Measurements from ENCODE around the gene PLA2G2F. TPM values are rescaled to one million over a fixed set of nuclear protein-coding genes. Genes with fewer than 3 reads are reported as not detected.

PLA2G2F gene
- total and polyA plus RNA-seq, 2 of the 8 experiments (the other 6 are each of a cell fraction or from before 2014, with no cell fraction given): not detected

- DNase-seq (ENCODE audit: low read depth in 1 of 2, low spot score in 2 of 2) (no peak), FAIRE-seq (no peak)
- CTCF ChIA-PET (ENCODE audit: partially characterized antibody): no interaction called here
- no peaks in the 10 kb centered on the region for H3K4me1 ChIP-seq (replicated peaks in 1 of 4; ENCODE audit: control insufficient read depth in 3 of 4, insufficient read depth in 4 of 4, low read length in 3 of 4)
- no peak overlapping the region for H3K4ac ChIP-seq (replicated peaks; ENCODE audit: insufficient read length, low read depth, low read length)
- no peak overlapping the region for H2AK5ac ChIP-seq (ENCODE audit: low read depth, low read length)
- no peak overlapping the region for H3K23ac ChIP-seq (ENCODE audit: insufficient read length)
- H3K4me3 ChIP-seq (ENCODE audit: extremely low read depth in 1 of 4, insufficient read depth in 2 of 4, low read depth in 3 of 4, low read length in 4 of 4): no peak overlapping the region
- no peak overlapping the region for H3K27ac ChIP-seq (ENCODE audit: low read depth, low read length)
- no peak overlapping the region for H3K4me2 ChIP-seq (ENCODE audit: insufficient read depth in 1 of 2, low read depth in 2 of 2, low read length in 2 of 2)
- H2BK5ac ChIP-seq (ENCODE audit: low read depth, low read length): no peak overlapping the region
- no peaks in the 10 kb centered on the region; a peak in 1 of 4 replicates for H3K9me3 ChIP-seq (ENCODE audit: insufficient read depth in 2 of 2, low read depth in 1 of 2, low read length in 1 of 2)
- no peaks in the 10 kb centered on the region for H3K79me1 ChIP-seq (ENCODE audit: low read depth, low read length)
- H3K79me2 ChIP-seq (ENCODE audit: control insufficient read depth in 1 of 2, insufficient read depth in 2 of 2, low read length in 2 of 2): no peaks in the 10 kb centered on the region
- TF ChIP-seq GABPA (IDR thresholded peaks at IDR 0.05; ENCODE audit: borderline replicate concordance, insufficient read depth, low read length) (no peak), EGR1 (IDR thresholded peaks at IDR 0.05; ENCODE audit: borderline replicate concordance, low read depth, low read length) (no peak), TBP (IDR thresholded peaks at IDR 0.05; ENCODE audit: low read depth, low read length) (no peak), SUZ12 (IDR thresholded peaks at IDR 0.05; ENCODE audit: low read length) (no peak), HDAC2 (IDR thresholded peaks at IDR 0.05; ENCODE audit: borderline replicate concordance in 1 of 2, low read depth in 2 of 2, low read length in 2 of 2) (no peak), EZH2 (IDR thresholded peaks at IDR 0.05; ENCODE audit: low read depth, low read length, severe bottlenecking) (no peak), SIX5 (IDR thresholded peaks at IDR 0.05; ENCODE audit: low read depth, low read length) (no peak), JUN (IDR thresholded peaks at IDR 0.05; ENCODE audit: low read depth, low read length) (no peak), SIRT6 (IDR thresholded peaks at IDR 0.05; ENCODE audit: low read length) (no peak)
- WGBS, 2 experiments (ENCODE audit: extremely low coverage in 1 of 2, insufficient coverage in 1 of 2, insufficient read length in 1 of 2, insufficient replicate concordance in 2 of 2, low coverage in 1 of 2, low lambda C conversion rate in 2 of 2, missing lambda C conversion rate in 1 of 2): 93% methylated on average over 4 of the region's 4 CpGs; no CpG with 5 or more reads in 1 of the 2 experiments
- no peaks in the 10 kb centered on the region for H3K27me3 ChIP-seq (replicated peaks in 1 of 4; ENCODE audit: control insufficient read depth in 3 of 4, extremely low read depth in 1 of 4, insufficient read depth in 3 of 4, low read length in 3 of 4)
- no peak overlapping the region for H4K91ac ChIP-seq (replicated peaks; ENCODE audit: insufficient read length, low read length)
- no peak overlapping the region for H3K14ac ChIP-seq (ENCODE audit: insufficient read length)
- H2BK120ac ChIP-seq (replicated peaks; ENCODE audit: low read depth, low read length): no peak overlapping the region
- H4K5ac ChIP-seq (ENCODE audit: insufficient read length, low read depth, low read length): no peak overlapping the region
- H4K8ac ChIP-seq (ENCODE audit: extremely low read depth, insufficient read depth, low read length): no peak overlapping the region
- no peak overlapping the region for H3K18ac ChIP-seq (ENCODE audit: extremely low read depth, low read length)
- POLR2A ChIA-PET (ENCODE audit: partially characterized antibody): no interaction called here
- H2BK20ac ChIP-seq (ENCODE audit: low read length): no peak overlapping the region
- H2BK12ac ChIP-seq (ENCODE audit: low read depth, low read length): no peak overlapping the region
- H3K36me3 ChIP-seq (ENCODE audit: control insufficient read depth in 2 of 4, insufficient read depth in 4 of 4, low read length in 3 of 4): no peaks in the 10 kb centered on the region
- H2BK15ac ChIP-seq (ENCODE audit: low read length): no peak overlapping the region
- H3K56ac ChIP-seq (replicated peaks; ENCODE audit: insufficient read length, low read depth, low read length): no peak overlapping the region
- no peak overlapping the region for H3K9ac ChIP-seq (replicated peaks in 1 of 4; ENCODE audit: extremely low read depth in 1 of 4, low read depth in 3 of 4, low read length in 3 of 4)
- no peak overlapping the region for H2AFZ ChIP-seq (ENCODE audit: low read length)
- H3K23me2 ChIP-seq (ENCODE audit: low read depth, low read length): peaks cover 3% of the 10 kb centered on the region; the same call in 1 of the 2 replicates
- no peaks in the 10 kb centered on the region for H4K20me1 ChIP-seq (replicated peaks in 1 of 2; ENCODE audit: control insufficient read depth in 1 of 2, insufficient read depth in 2 of 2, low read length in 2 of 2)
Measured at GRCh38 chr1:20137055-20137454, 2.1 kb upstream of the PLA2G2F start.
